TTC549 (cell line): ENCODE measurements around the gene DAGLB.
"Not testable (repeated sequence)": the region's sequence is repeated elsewhere in the genome, so short reads cannot be mapped to it uniquely, and the experiment has no call there.

Experiments
- FAIRE-seq: peaks from 2 replicates; lab custom pipeline; 2012; peaks lifted over from hg19 to GRCh38; lab: Jason Lieb, UNC

The DAGLB gene

DNA sequence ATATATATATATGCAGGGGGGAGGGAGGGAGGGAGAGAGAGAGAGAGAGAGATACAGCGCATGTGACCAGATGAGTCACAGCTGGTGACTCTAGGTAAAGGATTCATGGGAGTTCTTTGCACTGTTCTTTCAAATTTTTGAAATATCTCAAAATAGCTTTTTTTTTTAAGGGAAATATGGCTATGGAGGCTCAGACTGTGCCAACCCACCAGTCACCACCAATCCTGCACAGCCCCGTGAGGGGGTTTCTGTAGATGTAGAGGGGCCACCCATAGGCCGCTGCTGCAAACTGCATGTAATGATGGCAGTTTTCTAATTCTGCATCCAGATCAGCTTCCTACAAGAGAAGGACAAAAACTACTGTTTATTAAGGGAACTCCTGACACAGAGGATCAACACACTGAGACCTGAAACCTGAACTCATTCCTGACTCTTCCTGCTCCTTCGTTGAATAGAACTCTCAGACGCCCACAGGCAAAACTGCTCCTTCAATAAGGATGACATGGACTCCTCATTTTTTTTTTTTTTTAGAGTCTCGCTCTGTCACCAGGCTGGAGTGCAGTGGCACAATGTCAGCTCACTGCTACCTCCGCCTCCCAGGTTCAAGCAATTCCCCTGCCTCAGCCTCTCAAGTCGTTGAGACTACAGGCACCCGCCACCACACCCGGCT is 17.3 kb downstream of the DAGLB start:
- no peak for FAIRE-seq

DNA sequence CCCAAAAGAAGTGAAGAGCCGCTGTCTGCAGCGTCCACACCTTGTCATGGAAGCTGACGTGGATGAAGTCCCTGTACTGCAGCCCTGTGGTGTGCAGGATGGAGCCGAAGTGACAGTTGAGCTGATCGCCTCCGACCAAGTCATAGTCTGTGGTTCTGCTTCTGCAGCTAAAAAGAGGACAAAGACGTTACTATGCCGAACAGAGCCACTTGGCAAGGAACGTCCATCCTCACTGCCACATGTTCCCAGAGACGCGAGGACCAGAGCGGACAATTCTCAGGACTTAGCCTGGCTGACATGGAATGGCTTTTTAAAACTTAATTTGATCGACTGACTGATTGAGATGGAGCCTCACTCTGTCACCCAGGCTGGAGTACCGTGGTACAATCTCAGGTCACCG is 21.8 kb downstream of the DAGLB start:
- no peak for FAIRE-seq

DNA sequence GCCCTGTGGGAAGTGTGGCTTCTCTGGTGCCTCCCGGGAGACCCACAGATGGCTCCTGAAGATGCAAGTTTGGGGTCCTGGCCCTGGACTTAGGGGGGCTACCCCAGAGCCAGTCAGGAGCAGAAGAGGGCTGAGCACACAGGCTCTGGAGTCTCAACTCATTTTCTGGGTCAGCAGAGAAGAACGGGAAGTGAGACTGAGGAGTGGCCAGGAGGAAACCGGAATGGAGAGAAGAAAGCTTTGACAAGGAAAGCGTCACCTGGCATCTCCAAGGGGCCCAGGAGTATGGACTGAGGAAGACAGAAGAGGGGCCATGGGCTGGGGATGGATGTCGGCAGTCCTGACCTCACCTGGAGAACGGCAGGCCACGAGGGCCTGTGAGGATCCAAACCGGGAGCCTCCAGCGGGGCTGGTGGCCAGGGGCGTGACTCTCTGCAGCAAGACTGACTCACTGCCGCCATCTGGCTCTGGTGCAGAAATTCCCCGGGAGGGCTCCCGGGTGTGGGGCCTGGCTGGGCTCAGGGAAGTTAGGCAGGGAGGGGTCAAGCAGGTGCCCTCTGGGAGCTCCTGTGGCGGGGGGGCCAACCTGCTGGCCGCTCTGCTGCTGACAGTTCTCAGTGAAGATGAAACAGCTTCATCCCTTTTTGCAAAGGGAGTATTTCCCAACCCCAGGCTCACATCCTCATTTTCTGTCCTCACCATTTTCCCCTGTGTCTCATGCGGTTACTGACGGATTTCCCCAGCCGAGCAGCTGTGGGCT is 23.6 kb downstream of the DAGLB start:
- no peak for FAIRE-seq

DNA sequence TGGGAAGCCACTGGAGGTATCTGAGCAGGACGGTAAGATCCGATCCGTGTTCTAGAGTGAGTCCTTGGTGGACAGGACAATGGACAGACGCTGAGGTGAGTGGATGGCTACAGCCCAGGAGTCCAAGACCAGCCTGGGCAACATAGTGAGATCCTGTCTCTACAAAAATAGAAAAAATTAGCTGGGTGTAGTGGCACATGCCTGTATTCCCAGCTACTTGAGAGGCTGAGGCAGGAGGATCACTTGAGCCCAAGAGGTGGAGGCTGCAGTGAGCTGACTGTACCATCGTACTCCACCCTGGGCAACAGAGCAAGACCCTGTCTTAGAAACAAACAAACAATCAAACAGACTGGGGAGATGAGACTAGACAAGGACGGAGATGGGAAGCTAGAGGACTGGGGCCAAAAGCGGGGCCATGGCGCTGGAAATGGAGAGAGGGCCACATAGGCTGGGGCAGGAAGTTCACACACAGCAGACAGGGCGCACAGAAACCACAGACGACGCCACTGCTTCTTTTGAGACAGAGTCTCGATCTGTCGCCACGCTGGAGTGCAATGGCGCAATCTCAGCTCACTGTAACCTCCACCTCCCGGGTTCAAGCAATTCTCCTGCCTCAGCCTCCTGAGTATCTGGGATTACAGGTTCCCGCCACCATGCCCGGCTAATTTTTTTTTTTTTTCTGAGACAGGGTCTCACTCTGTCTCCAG is 24.7 kb downstream of the DAGLB start:
- FAIRE-seq: no peak

DNA sequence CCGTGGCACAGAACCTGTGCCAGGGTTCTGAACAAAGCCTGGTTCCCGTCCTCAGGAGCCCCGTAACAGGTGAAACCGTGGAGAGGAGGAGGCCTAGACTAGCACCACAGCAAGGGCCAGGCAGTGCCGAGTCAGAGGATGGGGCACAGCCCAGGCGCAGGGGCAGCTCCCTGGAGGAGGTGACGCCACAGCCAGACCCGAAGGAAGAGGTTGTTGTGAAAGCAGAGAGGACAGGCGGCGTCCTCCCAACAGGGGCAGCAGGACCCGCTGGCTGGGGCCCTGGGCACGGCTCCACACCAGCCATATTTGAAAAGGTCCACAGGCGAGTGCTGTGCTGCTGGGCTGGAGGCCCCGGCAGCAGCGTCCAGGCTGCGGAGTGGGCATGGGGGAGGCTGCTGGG is 25.7 kb downstream of the DAGLB start:
- FAIRE-seq: no peak

DNA sequence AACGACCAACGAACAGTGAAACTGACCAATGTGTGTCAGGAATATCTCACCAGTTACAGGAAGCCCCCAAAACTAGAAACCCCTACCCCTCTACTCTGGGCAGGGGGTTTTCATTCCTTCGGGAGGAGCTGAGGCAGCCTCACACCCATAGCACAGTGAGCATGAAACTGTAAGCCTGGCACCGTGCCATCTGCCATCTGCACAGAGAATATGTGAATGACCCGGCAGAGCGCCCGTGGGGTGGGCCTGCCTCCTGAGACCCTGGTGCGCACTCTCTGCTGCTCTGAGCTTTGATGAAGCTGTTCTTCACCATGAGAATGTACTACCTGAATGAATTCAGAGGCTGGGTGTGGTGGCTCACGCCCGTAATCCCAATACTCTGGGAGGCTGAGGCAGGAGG is 27.1 kb downstream of the DAGLB start:
- FAIRE-seq: no peak

DNA sequence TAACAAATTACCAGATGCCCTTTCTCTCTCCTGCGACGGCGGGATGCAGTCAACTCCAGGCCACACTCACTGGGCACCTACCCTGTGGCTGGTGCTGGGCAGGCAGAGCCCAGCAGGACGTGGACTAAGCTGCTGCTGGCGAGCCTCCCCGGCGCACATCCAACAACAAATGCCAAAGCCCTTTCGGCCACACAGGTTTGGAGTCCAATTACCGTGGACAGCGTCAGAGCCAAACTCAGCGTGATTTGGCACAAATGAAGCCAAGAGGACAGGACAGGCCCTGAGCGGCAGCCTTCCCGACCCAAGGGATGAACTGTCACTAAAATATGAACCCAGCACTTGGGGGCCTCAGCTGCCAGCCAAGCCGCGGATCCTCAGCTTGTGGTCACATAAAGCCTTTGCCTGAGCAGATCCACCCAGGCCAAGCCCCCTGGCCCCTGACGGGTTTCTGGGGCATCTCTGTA is 28.4 kb downstream of the DAGLB start:
- FAIRE-seq: no peak

DNA sequence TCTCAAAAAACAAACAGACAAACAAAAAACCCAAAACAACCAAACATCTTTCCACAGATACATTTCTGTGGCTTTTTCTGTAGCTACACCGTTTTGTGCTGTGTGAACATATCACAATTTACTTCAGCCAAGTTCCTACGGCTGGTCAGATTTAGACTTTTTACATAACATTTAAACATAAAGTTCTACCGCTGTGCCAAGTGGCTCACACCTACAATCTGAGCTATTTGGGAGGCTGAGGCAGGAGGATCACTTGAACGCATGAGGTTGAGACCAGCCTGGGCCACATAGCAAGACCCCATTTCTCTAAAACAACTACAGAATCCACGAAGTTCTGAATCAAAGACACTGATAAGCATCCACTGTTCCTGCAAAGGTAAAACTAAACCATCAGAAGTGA is 30.3 kb downstream of the DAGLB start:
- FAIRE-seq: no peak

DNA sequence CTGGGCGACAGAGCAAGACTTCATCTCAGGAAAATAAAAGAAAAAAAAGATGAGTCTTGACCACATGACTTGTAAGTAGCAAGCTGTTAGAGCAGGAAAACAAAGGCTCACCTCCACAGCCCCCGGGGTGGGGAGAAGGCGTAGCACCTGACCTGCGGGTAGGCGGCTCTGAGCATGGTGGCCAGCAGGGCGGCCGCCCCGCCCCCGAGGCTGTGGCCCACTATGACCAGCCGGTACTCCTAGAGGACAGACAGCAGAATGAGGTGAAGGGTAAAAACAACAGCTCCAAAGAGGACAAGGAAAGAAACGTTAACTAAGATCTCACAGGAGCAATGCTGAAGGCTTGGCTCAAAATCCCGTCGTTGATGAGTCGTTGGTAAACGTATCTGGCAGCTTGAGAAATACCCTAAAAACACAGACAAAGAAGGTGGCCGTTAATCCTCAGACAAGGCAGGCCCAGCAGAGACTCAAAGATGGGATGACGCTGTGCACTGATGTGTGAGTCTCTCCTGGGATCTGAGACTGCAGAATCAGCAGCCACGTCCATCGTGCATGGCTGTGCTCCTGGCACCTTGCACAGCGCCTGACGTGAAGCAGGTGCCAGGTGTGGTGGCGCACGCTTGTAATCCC is 31.1 kb downstream of the DAGLB start:
- no peak for FAIRE-seq

DNA sequence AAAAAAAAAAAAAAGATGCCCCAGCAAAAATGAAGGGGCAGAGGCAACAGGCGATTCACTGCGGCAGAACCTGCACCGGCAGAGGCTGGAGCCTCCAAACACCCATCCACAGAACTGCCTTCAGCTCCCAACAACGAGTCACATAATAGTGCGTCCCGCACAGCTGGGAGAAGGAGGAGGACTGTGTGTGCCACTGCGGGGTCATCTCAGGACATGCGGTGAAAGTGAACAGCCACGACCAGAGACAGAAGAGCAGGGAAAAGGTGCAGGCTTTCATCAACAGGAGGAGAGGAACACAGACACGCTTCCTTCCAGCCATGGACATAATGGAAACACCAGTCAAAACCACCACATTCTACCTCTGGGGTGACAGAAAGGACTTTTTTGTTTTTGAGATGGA is 34.1 kb downstream of the DAGLB start:
- no peak for FAIRE-seq

DNA sequence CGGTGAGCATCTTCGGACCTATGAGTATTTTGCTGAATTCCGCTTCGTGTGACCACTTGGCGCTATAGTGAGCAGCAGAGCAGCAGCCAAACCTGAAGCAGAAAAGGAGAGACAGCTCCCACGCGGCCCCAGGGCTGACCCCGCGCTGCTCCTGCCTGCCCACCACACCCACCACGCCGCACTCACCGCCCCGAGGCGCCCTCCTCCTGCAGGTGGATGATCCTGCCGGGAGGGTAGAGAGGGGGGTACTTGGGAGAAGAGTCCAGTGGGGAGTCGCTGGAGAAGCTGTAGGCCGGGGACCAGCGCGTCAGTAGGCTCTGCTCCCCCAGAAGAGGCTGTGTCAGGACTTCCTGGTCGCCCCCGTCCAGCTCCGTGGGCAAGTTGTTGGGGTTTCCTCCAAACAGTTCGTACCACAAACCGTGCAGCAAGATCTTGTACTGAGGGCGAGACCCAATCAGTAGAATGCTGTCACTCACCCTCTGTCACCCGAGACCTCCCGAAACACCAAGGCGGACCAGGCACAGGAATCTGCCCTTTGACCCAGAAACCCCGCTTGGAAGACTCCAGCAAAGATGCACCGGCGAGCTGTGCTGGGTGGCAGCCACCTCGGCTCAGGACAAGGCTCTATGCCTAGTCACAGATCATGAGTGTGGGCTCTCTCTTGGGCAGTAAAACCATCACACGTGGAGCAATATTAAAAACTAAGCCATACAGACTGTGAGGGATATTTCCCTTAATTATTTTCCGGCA is 37.6 kb downstream of the DAGLB start:
- no peak for FAIRE-seq

DNA sequence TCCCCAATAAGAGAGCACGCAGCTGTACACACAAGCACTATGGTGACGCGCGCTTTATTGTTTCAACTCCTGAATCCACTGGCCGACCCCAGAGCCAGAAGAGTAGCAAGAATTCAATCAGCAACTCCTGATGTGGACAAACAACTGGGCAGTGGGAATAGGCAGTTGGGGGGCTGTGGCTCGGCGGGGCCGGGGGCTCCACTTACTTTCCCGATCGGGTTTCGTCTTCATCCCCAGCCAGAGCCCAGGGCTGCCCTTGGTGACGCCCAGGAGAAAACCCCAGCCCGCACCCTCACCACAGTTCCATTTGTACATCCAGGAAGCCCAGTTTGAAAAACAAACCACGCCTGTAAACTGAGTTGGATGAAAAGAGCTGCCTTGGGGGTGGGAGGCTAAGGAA is 38.7 kb downstream of the DAGLB start:
- FAIRE-seq: no peak

DNA sequence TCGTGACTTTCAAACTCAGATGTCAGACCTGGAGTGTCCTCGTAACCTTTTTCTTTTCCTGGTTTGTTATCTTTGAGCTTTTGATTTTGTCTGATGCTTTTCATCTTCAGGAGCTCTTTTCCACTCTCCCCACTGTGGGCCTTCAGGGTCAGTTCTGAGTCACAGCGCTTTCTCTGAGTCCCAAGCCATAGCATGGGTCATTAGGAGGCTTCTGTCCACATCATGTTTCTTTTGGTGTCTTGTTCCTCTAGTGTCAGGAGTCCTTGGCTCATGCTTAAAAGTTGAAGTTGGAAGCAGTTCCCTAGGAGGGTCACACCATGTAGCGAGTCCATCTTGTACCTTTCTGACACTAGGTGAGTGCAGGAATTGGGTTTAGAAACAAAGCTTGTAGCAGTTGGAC is 40.3 kb downstream of the DAGLB start:
- FAIRE-seq: no peak

DNA sequence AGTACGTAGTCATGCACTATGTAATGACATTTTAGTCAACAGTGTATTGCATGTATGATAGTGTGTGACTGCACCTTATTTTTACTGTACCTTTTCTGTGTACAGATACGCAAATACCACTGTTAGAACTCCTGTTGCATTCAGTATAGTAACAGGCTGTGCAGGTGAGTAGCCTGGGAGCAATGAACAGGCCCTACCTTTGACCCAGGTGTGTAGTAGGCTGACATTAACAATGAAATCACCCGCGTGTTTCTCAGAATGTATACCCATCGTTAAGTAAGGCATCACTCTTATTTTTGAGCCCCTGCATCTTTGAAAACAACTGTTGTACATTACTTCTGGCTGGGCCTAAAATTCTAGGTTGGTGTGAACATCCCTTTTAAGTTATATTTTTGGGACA is 41.6 kb downstream of the DAGLB start:
- no peak for FAIRE-seq

DNA sequence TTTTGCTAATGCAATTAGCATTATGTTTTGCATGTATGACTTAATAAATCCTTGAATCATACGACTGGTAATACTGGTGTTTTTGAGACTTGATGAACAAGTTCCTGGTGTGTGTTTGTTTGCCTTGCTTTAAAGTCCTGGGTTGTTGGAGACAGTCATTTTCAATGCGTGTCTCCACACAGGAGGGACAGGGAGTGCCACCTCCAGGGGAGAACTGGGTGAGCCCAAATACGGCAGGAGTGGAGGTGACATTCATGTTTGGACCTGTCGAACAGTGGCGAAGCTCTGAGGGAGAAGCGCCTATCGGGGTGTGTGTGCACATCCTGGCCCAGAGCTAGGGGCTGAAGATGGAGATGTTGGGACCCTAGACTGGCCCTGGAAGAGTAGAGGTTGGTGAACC is 43.8 kb downstream of the DAGLB start:
- no peak for FAIRE-seq

DNA sequence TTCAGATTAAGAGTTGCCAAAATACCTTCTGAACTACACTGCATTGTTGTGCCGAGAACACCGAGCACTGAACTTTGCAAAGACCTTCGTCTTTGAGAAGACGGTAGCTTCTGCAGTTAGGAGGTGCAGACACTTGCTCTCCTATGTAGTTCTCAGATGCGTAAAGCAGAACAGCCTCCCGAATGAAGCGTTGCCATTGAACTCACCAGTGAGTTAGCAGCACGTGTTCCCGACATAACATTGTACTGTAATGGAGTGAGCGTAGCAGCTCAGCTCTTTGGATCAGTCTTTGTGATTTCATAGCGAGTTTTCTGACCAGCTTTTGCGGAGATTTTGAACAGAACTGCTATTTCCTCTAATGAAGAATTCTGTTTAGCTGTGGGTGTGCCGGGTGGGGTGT is 45.0 kb downstream of the DAGLB start:
- FAIRE-seq: no peak

DNA sequence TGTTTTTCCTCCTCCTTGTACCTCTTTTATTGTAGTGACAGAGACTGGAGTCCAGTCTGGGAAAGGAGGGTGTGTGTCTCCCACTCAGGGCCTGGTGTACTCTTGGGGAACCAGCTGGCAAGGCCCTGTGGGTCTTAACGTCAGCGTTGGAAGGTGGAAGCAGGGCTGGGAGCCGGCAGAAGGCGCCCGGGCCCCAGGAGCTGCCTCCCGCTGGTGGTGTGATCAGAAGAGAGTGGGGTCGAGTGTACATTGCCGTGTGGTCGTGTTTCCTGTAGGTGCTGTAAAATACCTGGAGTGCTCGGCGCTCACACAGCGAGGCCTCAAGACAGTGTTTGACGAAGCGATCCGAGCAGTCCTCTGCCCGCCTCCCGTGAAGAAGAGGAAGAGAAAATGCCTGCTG is 45.7 kb downstream of the DAGLB start:
- FAIRE-seq: no peak

DNA sequence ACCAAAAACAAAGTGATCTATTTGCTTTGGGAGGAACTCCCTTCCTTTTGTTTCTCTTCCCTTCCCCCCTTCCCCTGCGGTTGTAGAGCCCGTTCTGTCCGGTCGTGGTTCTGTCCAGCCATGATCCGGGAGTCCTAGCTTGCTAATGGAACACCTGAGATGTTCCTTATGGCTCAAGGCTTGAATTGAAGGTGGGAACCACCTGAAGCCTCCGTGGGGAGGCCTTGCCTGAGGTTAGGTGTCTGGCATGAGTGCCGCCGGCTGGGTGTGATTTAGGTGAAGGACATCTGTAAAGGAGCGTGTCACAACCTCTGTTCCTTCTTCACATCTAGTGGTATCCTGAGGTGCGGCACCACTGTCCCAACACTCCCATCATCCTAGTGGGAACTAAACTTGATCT is 46.2 kb downstream of the DAGLB start:
- FAIRE-seq: no peak

DNA sequence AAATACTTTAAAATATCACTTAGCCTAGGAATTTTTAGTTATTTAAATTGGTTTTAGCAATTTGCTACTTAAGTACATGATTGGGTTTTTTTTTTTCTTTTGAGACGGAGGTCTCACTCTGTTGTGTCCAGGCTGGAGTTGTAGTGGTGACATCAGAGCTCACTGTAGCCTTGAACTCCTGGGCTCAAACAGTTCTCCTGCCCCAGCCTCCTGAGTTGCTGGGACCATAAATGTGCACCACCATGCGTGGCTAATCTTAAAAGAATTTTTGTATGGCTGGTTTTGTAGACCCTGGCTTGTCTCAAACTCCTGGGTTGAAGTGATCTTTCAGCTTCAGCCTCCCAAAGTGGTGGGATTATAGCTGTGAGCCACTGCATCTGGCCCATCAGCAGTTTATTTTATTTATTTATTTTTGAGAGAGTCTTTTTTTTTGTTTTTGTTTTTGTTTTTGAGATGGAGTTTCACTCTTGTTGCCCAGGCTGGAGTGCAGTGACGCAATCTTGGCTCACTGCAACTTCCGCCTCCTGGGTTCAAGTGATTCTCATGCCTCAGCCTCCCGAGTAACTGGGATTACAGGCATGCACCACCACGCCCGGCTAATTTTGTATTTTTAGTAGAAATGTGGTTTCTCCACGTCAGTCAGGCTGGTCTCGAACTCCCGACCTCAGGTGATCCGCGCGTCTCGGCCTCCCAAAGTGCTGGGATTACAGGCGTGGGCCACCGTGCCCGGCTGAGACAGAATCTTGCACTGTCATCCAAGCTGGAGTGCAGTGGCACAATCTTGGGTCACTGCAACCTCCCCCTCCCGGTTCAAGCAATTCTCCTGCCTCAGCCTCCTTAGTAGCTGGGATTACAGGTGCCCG is 47.3 kb downstream of the DAGLB start:
- FAIRE-seq: not testable (repeated sequence)

DNA sequence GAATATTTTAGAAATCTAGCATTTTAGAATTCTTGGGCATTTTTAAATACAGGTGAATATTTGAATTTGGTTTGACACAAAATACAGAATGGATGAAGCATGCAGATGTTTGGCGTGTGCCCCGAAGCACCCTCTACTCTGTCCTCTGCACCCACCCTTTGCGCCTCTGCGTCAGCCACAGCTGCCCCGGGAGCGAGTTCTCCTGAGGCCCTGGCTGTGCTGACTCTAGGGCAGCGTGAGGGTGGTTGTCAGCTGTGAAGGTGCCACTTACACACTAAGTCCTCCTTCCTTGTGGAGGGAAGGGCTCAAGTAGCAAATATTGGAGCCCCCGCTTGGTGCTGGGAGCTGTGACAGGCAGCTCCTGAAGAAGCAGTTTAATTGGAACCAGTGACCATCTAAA is 48.4 kb downstream of the DAGLB start:
- no peak for FAIRE-seq

DNA sequence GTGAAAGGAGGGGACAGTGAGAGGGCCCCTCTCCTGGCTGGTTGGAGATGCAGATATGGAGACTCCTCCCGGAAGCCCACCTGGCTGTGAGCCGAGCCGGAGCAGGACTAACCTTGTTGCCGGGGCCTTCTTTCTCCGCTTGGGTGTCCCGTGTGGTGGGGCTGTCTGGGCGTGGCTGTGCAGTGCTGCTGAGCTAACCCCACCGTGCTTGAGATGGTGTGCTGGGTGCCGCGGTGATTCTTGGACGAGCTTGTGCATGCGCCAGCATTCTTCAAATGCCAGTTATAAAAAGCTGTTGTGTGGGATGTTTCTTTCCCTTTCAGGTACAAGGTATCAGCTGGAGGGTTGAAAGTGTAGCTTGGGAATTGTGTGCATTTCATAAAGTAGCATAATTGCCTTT is 48.8 kb downstream of the DAGLB start:
- no peak for FAIRE-seq
